ENCODE data around the gene PTPN18. TPM values are rescaled to one million over a fixed set of nuclear protein-coding genes. Genes with fewer than 3 reads are reported as not detected.

PTPN18 gene
- total RNA-seq, 1 donor from 2014 or later = 36.3 TPM

Other genes with a start within 250 kb of the PTPN18 start
- 0.20 and 0.22 TPM in 2 replicates for gene POTEF, start 226.8 kb upstream of the PTPN18 start, total RNA-seq
- gene CCDC74B, start 210.9 kb upstream of the PTPN18 start, total RNA-seq = 0.79 and 1.5 TPM in 2 replicates
- 9.8 and 10.1 TPM in 2 replicates for gene SMPD4, start 174.5 kb upstream of the PTPN18 start, total RNA-seq
- gene MZT2B, start 173.8 kb upstream of the PTPN18 start, total RNA-seq = 201 and 373 TPM in 2 replicates
- gene TUBA3E, start 157.6 kb upstream of the PTPN18 start, total RNA-seq = not detected in 2 replicates
- gene IMP4, start 13.2 kb upstream of the PTPN18 start, total RNA-seq = 63.9 and 88.7 TPM in 2 replicates
- gene POTEI, start 153.3 kb downstream of the PTPN18 start, total RNA-seq = 0.22 and 0.79 TPM in 2 replicates
- gene CFC1B, start 165.2 kb downstream of the PTPN18 start, total RNA-seq = not detected in 2 replicates
- gene CFC1, start 243.5 kb downstream of the PTPN18 start, total RNA-seq = not detected in 2 replicates